ENCODE results near the gene CHPT1.

Gene CHPT1

GRCh38 chr12:101666052-101666728 lies 31.2 kb upstream of the CHPT1 start:
- no peak overlapping the region for H3K27ac ChIP-seq (replicated peaks)
- no peak overlapping the region for H3K4me3 ChIP-seq (replicated peaks; ENCODE audit: insufficient read depth, low read length)
- TF ChIP-seq GABPA (IDR thresholded peaks at IDR 0.05; ENCODE audit: low read depth) (no peak), POLR2AphosphoS5 (IDR thresholded peaks at IDR 0.05; ENCODE audit: low read depth) (no peak), CTCF (IDR thresholded peaks at IDR 0.05; ENCODE audit: insufficient read depth, low read length) (no peak), SPI1 (IDR thresholded peaks at IDR 0.05; ENCODE audit: borderline replicate concordance, low read depth) (no peak)
- TF ChIP-seq, protein P1, sequence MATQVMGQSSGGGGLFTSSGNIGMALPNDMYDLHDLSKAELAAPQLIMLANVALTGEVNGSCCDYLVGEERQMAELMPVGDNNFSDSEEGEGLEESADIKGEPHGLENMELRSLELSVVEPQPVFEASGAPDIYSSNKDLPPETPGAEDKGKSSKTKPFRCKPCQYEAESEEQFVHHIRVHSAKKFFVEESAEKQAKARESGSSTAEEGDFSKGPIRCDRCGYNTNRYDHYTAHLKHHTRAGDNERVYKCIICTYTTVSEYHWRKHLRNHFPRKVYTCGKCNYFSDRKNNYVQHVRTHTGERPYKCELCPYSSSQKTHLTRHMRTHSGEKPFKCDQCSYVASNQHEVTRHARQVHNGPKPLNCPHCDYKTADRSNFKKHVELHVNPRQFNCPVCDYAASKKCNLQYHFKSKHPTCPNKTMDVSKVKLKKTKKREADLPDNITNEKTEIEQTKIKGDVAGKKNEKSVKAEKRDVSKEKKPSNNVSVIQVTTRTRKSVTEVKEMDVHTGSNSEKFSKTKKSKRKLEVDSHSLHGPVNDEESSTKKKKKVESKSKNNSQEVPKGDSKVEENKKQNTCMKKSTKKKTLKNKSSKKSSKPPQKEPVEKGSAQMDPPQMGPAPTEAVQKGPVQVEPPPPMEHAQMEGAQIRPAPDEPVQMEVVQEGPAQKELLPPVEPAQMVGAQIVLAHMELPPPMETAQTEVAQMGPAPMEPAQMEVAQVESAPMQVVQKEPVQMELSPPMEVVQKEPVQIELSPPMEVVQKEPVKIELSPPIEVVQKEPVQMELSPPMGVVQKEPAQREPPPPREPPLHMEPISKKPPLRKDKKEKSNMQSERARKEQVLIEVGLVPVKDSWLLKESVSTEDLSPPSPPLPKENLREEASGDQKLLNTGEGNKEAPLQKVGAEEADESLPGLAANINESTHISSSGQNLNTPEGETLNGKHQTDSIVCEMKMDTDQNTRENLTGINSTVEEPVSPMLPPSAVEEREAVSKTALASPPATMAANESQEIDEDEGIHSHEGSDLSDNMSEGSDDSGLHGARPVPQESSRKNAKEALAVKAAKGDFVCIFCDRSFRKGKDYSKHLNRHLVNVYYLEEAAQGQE (IDR thresholded peaks at IDR 0.05; ENCODE audit: insufficient replicate concordance, low read depth), result no peak
- no peaks in the 10 kb centered on the region for H3K27me3 ChIP-seq (ENCODE audit: insufficient read depth, poor library complexity, severe bottlenecking)
- DNase-seq (ENCODE audit: low read depth in 1 of 2, low spot score in 1 of 2), result no peak

GRCh38 chr12:101667591-101667990 lies 29.8 kb upstream of the CHPT1 start:
- Histone ChIP-seq H3K4me3 (replicated peaks; ENCODE audit: insufficient read depth, low read length) (no peak overlapping the region), H3K27me3 (ENCODE audit: insufficient read depth, poor library complexity, severe bottlenecking) (no peaks in the 10 kb centered on the region), H3K27ac (replicated peaks) (no peak overlapping the region)
- DNase-seq (ENCODE audit: low read depth in 1 of 2, low spot score in 1 of 2), result no peak
- no peak for TF ChIP-seq CTCF (IDR thresholded peaks at IDR 0.05; ENCODE audit: insufficient read depth, low read length)
- no peak for TF ChIP-seq POLR2AphosphoS5 (IDR thresholded peaks at IDR 0.05; ENCODE audit: low read depth)
- no peak for TF ChIP-seq GABPA (IDR thresholded peaks at IDR 0.05; ENCODE audit: low read depth)
- no peak for TF ChIP-seq SPI1 (IDR thresholded peaks at IDR 0.05; ENCODE audit: borderline replicate concordance, low read depth)
- TF ChIP-seq, protein P1 (IDR thresholded peaks at IDR 0.05; ENCODE audit: insufficient replicate concordance, low read depth), result no peak

DNA sequence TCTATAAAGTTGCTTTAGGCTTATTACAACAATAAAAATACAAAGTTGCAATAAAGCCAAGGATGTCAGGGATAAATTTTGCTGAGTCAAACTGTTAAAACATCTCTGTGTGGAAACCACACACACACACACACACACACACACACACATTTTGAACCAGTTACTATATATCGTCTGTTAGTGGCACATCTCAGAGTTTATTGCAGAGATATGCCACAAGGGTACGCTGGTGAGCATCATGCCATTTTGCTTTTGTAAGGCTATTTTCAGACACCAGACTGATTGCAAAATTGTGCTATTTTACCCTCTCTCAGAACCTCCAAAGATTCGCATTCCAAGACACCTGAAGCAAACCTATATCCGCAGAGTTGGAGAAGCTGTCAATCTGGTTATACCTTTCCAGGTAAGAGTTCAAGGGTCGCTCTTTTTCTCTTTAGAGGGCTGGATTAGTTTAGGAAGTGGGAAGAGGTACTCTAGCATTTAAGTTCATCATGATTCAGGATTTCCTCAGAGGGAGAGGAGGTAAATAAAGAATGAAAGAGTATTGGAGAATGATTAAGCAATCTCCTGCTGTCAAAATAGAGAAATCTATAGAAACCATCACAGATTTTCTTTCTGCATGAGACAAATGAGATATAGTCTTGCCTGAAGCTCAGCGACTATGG lies 27.3 kb upstream of the CHPT1 start:
- peak; percentile 63 to 82 for DNase-seq (ENCODE audit: low read depth in 1 of 2, low spot score in 1 of 2)
- TF ChIP-seq CTCF (IDR thresholded peaks at IDR 0.05; ENCODE audit: insufficient read depth, low read length), result peak; percentile 86
- no peak for TF ChIP-seq SPI1 (IDR thresholded peaks at IDR 0.05; ENCODE audit: borderline replicate concordance, low read depth)
- H3K4me3 ChIP-seq (replicated peaks; ENCODE audit: insufficient read depth, low read length), result no peak overlapping the region
- no peaks in the 10 kb centered on the region for H3K27me3 ChIP-seq (ENCODE audit: insufficient read depth, poor library complexity, severe bottlenecking)
- peak overlapping the region; percentile 10; the same call in 1 of the 2 replicates for H3K27ac ChIP-seq (replicated peaks)
